Mesothelial cell of epicardium (in vitro differentiated cells): ENCODE measurements around the gene GPR62. TPM values are rescaled to one million over a fixed set of nuclear protein-coding genes. Genes with fewer than 3 reads are reported as not detected.

Experiments used
- DNase-seq, 2 experiments: peaks; one replicate each; pipeline ENCODE4 v3.0.0; 2021; ENCODE audit warnings: low spot score in 2 of 2; ENCODE audit not compliant: unreplicated experiment in 2 of 2
- H3K27ac Mint-ChIP-seq: 2 replicates; pipeline ENCODE4 v1.8.0; 2021; ENCODE audit warnings: mixed read lengths
- H3K27me3 Mint-ChIP-seq: 2 replicates; pipeline ENCODE4 v1.8.0; 2021; ENCODE audit warnings: low read depth, mixed read lengths
- H3K36me3 Mint-ChIP-seq: 2 replicates; pipeline ENCODE4 v1.8.0; 2021; ENCODE audit warnings: mixed read lengths
- H3K4me1 Mint-ChIP-seq: 2 replicates; pipeline ENCODE4 v1.8.0; 2021; ENCODE audit warnings: mixed read lengths
- H3K4me3 Mint-ChIP-seq: 2 replicates; pipeline ENCODE4 v1.8.0; 2021; ENCODE audit warnings: mild to moderate bottlenecking, moderate library complexity, mixed read lengths
- H3K9me3 Mint-ChIP-seq: 2 replicates; pipeline ENCODE4 v1.8.0; 2021; ENCODE audit warnings: mixed read lengths
- CTCF ChIP-seq: fragments of 200-600 bp; sonication (generic); IDR thresholded peaks from one replicate; pipeline ENCODE4 v1.5.0; 2021; ENCODE audit warnings: antibody characterized with exemption; ENCODE audit not compliant: unreplicated experiment
- total RNA-seq: library from RNA; stranded (reverse); gene quantifications from 3 replicates; pipeline ENCODE4 v1.2.1, GENCODE V29; 2021

Gene GPR62
- total RNA-seq, 1 donor from 2014 or later = 0.22 TPM

GRCh38 chr3:51994530-51994929 lies 39.3 kb downstream of the GPR62 start:
- Mint-ChIP-seq H3K27me3 (no peaks in the 10 kb centered on the region), H3K9me3 (no peaks in the 10 kb centered on the region), H3K4me1 (peaks cover 25% of the 10 kb centered on the region), H3K4me3 (peak overlapping the region; percentile 99), H3K36me3 (peaks cover 18% of the 10 kb centered on the region), H3K27ac (peak overlapping the region; percentile 100)
- no peak for DNase-seq
- TF ChIP-seq CTCF = no peak

GRCh38 chr3:51995346-51996163 lies 40.4 kb downstream of the GPR62 start, which contains the start of gene RPL29:
Gene RPL29, minus strand, starts transcription at chr3:51995895. Its CDS starts 434 bp downstream, at chr3:51995461.
- peak within 1 kb of the TSS; percentile 99 for H3K4me3 Mint-ChIP-seq
- TF ChIP-seq CTCF = no peak
- peak; percentile 70 to 86 for DNase-seq
- no peaks in the 10 kb centered on the region for H3K27me3 Mint-ChIP-seq
- peak within 1 kb of the TSS; percentile 100 for H3K27ac Mint-ChIP-seq
- peaks cover 25% of the 10 kb centered on the region for H3K4me1 Mint-ChIP-seq
- peaks cover 18% of the 10 kb centered on the region for H3K36me3 Mint-ChIP-seq
- H3K9me3 Mint-ChIP-seq = no peaks in the 10 kb centered on the region

- no peaks in the 10 kb centered on the region for H3K27me3 Mint-ChIP-seq
- H3K36me3 Mint-ChIP-seq = peaks cover 14% of the 10 kb centered on the region
- DNase-seq = no peak
- no peak overlapping the region for H3K27ac Mint-ChIP-seq
- no peaks in the 10 kb centered on the region for H3K9me3 Mint-ChIP-seq
- H3K4me1 Mint-ChIP-seq = peaks cover 27% of the 10 kb centered on the region
- TF ChIP-seq CTCF = no peak
- H3K4me3 Mint-ChIP-seq = no peak overlapping the region
These were observed 42.0 kb downstream of the GPR62 start for GRCh38 chr3:51997172-51997571.

- H3K36me3 Mint-ChIP-seq = peaks cover 11% of the 10 kb centered on the region
- peaks cover 27% of the 10 kb centered on the region for H3K4me1 Mint-ChIP-seq
- DNase-seq = no peak
- no peaks in the 10 kb centered on the region for H3K9me3 Mint-ChIP-seq
- H3K4me3 Mint-ChIP-seq = no peak overlapping the region
- H3K27me3 Mint-ChIP-seq = peaks cover 1% of the 10 kb centered on the region
- peak overlapping the region; percentile 63 for H3K27ac Mint-ChIP-seq
- no peak for TF ChIP-seq CTCF
These were observed 42.9 kb downstream of the GPR62 start for GRCh38 chr3:51997935-51998596.

DNA sequence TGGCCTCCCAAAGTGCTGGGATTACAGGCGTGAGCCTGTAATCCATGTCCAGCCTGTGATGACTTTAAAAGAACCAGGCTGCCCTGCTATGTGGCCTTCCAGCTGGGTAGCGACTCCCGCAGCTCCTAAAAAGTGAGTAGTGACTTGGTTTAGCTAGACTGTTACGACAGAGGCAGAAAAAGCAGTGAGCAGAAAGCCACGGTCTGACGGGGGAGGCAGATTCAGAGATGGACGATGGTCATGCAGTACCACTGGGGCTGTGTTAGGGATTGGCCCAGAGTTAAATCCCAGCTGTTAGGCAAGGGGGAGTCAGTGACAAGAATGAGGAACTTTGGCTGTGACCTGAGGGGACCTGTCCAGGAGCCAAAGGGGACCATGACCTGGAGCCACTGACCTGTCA lies 43.6 kb downstream of the GPR62 start:
- H3K9me3 Mint-ChIP-seq = no peaks in the 10 kb centered on the region
- TF ChIP-seq CTCF = no peak
- no peak overlapping the region for H3K4me3 Mint-ChIP-seq
- H3K36me3 Mint-ChIP-seq = peaks cover 8% of the 10 kb centered on the region
- no peak for DNase-seq
- H3K4me1 Mint-ChIP-seq = peaks cover 27% of the 10 kb centered on the region
- H3K27ac Mint-ChIP-seq = no peak overlapping the region
- peaks cover 1% of the 10 kb centered on the region for H3K27me3 Mint-ChIP-seq
